GM19455 (cell line): ENCODE results near the gene SPATA6L.

Source experiments
- ATAC-seq: cut with Tn5 transposase; IDR thresholded peaks from one replicate; pipeline ENCODE4 v1.9.1; 2021; ENCODE audit not compliant: unreplicated experiment

Gene SPATA6L

DNA sequence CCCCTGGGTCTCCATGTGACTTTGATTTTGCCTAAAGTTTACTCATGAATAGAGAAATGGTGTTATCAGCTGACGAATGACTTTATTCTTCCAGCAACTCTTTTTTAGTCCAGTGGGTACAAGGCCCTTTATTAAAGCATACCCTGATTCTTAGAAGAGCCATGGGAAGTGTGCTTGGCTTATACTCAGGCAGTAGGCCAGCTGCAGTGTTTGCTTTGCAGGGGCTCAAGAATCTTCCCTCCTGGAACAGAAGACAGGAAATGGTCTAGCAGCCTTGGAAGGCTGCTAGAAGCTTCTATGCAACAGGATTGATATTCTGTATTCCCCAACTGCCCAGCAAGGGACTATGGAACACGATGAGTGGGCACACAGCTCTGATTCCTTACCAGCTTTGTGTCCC lies 77.6 kb downstream of the SPATA6L start:
- no peak for ATAC-seq

- no peak for ATAC-seq
Observed at GRCh38 chr9:4585135-4585534, 81.1 kb downstream of the SPATA6L start.

- ATAC-seq: no peak
Observed at GRCh38 chr9:4584636-4585035, 81.6 kb downstream of the SPATA6L start.

DNA sequence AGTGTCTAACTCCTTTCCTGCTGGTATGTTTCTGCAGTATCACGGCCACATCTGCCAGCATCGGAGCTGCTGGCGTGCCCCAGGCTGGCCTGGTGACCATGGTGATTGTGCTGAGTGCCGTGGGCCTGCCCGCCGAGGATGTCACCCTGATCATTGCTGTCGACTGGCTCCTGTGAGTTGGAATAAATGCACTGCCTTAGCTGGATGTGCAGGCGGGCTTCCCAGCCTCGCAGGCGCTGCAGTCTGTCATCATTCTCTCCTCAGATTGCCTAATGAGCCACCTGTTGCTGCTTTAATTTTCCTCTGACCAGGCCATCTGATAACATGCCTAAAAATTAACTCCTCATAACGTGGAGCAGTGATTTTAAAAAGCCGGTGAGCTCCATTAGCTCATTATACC lies 83.3 kb downstream of the SPATA6L start:
- no peak for ATAC-seq

- ATAC-seq: no peak
Observed at GRCh38 chr9:4581861-4582565, 84.3 kb downstream of the SPATA6L start.

DNA sequence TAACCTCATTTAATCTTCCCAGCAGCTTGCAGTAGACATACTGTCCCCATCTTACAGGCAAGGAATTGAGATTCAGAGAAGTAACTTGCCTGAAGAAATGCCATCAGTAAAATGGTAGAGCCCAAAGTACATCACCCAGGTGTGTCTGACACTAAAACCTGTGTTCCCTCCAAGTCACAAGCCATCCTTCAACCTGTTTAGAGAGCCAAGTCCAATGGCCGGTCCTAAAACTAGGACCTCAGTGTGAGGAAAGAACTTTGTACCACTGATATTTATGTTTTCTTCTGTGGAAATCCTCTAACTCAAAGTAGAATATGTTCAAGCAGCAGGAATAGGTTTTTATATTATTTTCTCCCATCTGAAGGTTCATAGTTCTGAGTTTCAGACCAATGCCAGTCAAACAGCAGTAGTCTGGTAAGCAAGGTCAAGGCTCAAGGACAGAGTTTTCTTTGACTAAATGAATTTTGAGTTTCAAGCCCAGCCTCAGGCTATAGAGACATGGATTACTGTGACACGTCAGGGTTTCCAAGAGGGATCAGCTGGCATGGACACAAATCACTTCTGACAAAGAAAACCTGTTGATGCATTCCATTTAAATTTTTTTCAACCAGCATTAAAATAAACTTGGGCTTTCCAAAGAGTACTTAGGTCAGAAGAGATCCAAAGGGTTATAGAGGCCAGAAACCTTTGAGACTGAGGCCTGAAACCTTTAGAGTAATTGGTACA lies 85.1 kb downstream of the SPATA6L start:
- ATAC-seq: no peak

DNA sequence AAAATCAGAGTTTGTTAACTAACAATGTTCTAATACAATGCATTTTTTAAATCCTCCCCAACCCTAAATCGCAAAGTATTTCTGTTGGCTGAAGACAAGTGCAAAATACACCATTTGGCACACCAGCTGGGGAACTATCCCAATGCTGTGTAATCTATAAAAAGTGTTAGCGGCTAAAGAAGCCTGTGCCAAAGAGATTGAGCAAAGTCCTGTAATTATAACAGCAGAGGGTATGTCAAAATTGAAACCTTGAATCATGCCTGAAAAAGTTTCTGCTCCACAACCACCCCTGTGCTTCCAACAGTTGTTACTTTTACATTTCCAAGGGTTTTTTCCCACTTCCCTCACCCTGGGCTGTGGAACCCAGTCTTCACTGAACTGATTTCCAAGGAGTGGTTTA lies 87.3 kb downstream of the SPATA6L start:
- no peak for ATAC-seq

DNA sequence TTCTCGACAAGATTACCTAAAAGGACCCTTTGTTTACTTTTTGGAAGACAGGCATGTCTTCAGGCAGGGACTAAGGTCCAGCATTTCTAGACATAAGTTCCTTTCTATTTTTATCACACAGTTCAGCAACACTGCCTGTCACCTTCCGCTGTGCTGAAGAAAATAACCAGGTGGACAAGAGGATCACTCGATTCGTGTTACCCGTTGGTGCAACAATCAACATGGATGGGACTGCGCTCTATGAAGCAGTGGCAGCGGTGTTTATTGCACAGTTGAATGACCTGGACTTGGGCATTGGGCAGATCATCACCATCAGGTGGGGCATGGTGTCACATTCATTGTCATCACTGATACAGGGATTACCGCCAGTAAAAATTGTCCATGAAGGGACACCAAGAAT lies 89.8 kb downstream of the SPATA6L start:
- no peak for ATAC-seq

GRCh38 chr9:4575997-4576396 lies 90.3 kb downstream of the SPATA6L start:
- ATAC-seq: no peak

DNA sequence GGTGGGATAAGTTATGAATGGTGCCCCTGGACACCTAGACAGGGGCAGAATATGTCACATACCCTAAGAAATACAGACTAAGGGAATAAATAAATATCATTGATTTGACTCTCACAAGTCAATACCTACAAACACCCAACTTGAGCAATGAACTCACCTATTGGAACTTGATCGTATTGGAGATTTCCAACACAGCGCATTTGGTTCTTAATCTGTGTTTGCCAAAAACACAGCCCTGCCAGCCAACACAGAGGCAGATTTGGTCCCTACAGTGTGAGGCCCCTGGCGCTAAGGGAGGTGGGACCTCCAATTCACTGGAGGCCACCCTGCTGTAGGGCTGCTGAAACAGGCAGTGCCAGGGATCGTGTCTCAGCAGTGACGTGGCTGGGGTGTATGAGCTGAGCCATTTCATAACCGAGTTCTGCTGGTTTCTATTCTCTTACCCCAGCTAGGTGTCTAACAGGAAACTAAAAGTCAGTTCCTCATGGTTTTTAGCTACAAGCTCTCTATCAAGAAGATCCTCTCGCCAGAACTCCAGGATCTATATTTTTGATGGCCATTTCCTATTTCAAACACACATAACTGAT lies 91.5 kb downstream of the SPATA6L start:
- ATAC-seq: no peak

DNA sequence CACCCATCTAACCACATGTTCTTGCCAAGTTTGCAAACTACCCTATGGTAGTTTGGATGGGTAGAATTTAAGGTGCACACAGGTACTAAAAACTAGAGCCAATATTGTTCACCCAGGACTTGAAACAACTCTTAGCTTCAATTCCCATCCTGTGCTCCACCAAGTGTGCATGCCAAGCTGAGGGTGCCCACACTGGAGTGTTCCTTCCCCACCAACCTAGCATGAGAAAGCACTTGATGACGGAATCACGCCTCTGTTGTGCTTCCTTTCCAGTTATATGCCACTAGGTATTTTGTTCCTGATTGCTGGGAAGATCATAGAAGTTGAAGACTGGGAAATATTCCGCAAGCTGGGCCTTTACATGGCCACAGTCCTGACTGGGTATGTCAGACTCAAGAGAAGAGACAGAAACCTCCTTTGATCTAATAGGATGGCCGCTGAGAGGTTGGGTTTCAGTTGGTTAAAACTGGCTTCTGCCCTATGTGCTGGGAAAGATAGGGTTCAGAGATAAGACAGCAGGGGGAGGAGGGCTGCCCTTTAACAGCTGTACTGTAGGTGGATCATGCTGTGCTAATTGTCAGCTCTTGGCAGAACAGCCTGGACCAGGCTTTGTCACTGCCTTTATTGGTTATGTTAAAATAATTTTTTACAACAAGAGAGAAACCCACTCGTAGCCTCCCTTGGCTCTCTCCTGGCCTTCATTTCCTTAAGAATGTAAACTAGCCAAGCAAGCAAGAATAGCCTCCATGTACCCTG lies 92.5 kb downstream of the SPATA6L start:
- ATAC-seq: no peak

- ATAC-seq: no peak
Observed at GRCh38 chr9:4573176-4573575, 93.1 kb downstream of the SPATA6L start.

DNA sequence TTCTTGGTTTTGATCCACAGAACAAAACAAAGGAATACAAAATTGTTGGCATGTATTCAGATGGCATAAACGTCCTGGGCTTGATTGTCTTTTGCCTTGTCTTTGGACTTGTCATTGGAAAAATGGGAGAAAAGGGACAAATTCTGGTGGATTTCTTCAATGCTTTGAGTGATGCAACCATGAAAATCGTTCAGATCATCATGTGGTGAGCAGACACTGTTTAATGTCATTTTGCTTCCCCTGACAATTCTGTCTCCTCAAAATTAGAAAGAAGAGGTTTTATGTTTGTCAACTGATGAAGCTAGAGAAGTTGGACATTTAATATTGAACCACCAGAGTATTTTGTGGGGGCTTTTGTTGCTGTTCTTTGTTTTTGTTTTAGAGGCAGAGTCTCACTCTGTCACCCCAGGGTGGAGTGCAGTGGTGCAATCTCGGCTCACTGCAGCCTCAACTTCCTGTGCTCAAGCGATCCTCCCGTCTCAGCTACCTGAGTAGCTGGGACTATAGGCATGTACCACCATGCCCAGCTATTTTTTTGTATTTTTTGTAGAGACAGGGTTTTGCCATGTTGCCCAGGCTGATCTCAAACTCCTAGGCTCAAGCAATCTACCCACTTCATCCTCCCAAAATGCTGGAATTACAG lies 94.0 kb downstream of the SPATA6L start:
- ATAC-seq: no peak

DNA sequence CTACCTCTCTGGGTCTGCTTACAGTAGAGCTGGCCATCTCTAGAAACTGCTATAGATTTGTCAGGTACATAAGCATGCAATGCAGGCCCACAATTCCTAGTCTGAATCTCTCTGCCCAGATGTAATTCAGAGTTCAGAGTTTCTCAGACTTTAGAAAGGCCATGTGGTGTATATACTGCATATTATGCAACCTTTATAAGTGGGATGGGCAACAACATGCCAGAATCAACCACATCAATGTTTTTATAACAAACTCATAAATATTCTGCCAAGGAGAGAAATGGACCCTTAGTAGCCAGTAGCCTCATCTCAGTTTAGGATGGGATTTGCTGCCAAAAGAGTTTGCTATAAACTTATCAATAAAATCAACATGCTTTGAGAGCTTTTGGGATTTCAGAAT lies 97.2 kb downstream of the SPATA6L start:
- ATAC-seq: no peak

- no peak for ATAC-seq
Observed at GRCh38 chr9:4567601-4568000, 98.7 kb downstream of the SPATA6L start.

DNA sequence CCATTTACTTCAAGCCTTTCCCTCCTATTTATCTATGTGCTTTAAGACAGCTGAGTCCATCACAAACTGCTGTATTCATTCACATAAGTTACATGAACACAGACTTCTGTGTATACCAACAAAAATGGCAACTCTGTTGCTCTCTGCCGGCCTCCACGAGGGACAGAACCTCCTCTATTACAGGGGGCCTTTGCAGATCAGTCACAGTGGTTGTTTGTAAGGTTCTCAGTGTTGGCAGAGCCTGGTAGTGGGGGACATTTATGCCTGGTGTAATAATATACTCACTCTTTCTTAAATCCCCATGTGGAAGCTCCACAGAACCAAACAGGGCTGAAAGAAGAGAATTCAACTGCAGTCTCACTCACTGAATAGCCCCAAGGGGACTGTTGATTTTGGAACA lies 99.5 kb downstream of the SPATA6L start:
- ATAC-seq: no peak

DNA sequence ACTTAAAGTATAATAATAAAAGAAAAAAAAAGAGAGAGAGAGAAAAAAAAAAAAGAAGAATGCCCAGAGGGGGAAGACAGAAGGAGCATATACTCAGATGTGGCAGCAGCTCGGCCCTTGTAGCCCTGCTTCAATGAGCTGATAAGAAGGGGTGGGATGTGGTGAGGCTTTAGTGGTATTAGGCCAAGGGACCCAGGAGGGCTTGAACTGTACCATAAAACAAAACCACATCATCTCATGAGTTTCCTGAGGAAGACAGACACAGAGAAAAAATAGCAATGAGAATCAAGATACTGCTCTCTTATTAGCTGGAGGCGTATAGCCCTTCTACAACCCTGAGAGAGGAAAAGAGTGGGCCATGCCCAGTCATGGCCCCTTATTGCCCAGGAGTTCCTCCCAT lies 103.2 kb downstream of the SPATA6L start:
- no peak for ATAC-seq

- ATAC-seq: peak; percentile 74
Observed at GRCh38 chr9:4559261-4560182, 106.8 kb downstream of the SPATA6L start.

DNA sequence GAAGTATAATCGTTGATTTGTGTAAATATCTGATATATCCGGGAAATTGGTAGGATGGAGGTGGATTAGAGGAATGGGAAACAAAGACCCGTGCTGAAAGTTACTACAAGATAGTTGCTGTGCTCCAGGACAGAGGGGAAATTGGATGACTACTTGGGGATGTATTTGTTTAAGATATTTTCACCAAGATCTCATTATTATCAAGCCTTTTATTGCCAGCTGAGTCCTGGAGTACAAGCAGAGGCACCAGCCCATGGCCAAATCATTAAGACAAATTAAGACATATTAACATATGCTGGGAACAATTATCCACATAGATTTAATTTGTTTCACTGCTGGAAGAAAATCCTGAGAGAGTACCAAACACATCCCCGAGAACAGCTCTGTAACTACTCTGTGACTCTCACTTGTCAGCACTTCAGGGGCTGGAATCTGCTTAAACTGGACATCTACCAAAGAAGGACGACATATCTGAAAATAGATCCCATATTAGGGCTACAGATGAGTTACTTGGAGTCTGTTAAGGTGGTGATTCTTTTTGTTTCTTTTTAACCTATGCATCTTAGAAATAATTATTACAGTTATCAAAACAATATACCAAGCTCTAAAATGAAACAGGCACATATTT lies 107.8 kb downstream of the SPATA6L start:
- no peak for ATAC-seq

DNA sequence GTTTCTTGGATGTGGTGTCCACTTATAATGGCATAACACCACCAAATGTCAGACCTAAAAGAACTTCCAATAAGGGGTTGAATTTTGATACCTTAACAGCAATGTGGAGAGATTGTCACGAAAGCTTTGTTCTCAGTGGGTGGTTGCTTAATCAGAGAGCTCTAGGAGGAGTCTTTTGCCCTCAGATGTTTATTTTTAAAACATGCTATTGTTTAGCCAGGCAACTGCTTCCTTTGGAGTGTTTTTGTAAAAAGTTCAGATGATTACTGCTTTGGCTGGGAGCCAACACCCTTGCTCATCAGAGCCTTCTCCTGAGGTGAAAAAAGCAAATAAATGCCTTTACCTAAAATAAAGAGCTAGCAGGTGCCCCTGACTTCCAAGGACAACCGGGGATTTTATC lies 111.0 kb downstream of the SPATA6L start:
- no peak for ATAC-seq
